Stimulated activated CD4-positive, alpha-beta T cell treated with anti-CD3 and anti-CD28 coated beads, Interleukin-15, amount 100 ng/mL, for 48 hours (primary cell): ENCODE data around the gene FUT9.

Experiments used
- DNase-seq, 2 donors: peaks; one replicate each; pipeline ENCODE4 v3.0.0-alpha.2; 2020; ENCODE audit warnings: low read depth in 2 of 2

FUT9 gene

DNA sequence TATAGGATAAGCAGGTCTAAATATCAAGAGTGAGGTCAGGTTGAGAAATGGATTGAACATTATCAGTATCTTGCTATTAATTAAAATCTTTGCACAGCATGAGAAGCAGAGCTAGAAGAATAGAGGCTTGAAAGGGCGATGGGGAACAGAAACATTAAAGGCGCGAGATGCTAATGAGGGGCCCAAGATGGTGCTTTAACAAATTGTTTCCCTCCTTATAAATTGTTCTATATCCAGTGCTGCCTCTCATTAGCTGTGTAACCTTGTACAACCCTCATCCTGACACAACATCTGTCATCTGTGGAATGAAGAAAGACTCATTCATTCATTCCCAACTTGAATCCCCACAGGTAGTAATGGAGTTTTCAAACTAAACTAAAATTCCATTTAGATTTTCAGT, 57.8 kb downstream of the FUT9 start:
- DNase-seq = no peak

DNA sequence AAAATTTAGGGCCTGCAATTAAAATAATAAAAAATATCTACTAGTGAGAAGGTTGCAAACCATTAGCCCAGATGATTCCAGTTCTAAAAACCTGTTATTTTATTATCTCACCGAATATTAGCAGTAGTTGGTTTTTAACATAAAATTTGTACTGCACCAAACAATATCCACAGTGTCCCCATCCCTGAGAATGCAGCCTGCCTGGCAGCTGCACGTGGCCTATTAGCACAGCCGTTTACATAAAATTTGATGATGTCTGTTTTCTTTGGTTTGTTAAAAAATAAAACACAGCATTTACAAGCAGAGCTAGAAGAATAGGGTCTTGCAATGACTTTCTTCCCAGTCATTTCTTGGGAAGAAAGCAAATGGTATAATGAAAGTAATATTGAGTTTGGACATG, 58.2 kb downstream of the FUT9 start:
- DNase-seq = no peak

DNA sequence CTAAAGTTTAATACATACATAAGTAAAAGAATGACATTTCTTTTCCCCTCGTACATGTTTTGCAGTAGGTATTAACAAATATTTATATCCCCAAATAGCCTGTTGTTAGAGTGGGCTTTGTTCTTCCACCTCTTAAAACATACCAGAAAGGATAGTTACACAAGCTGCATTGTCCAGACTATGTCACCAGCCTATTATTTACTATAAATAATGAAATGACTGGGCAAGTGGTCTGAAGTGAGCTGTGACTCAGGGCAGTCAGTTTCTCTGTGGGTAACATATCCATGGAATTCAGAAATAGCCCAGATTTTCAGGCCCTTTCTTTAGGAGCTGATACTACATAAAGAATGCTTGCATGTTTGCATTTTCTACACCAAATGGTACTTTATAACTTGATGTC, 60.1 kb downstream of the FUT9 start:
- DNase-seq = no peak

DNA sequence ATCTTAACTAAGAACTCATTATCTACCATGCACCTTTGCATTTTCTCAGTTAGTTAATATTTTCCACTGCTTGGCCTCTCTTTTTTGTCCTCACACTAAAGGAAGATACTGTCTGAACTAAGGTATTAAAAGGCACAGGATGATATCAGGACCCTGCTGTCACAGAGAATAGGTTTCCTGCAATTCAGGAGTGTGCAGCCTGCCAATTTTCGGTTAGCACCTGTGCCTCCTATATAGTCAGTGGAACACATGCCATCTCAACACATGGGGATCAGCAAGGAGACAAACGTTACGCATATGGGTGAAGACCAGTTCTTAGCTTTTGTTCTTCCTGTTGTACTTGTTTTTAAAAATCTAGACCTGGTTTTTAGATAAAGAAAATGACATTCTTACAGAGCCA, 71.0 kb downstream of the FUT9 start:
- DNase-seq = no peak

DNA sequence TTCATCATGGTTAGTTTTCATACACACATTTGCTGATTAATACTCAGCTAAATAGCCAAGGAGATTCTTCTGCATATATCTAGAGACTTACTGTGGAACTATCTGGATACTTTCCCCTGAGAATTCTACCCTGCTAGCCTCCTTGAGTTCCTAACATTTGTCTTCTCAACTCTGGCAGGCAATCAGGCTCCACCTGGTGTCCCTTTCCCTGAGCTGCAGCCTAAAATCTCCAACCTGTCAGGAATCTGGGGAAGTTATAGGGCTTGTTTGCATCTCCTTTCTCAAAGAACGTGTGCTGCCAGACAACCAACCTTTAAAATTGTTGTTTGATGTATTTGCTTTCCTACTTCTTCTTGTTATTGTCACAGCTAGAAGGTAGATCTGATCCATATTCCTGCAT, 73.4 kb downstream of the FUT9 start:
- no peak for DNase-seq

DNA sequence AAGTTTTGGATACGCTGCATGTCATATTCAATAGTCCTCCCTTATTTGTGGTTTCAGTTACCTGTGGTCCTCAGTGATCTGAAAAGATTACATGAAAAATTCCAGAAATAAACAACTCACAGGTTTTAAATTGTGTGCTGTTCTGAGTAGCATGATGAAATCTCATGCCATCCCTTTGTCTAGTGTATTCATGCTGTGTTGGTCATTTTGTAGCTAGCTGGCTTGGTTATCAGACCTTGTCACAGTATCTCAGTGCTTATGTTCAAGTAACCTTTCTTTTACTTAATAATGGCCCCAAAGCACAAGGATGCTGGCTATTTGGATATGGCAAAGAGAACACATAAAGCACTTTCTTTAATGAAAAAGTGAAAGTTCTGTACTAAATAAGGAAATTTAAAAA, 78.3 kb downstream of the FUT9 start:
- DNase-seq = no peak

DNA sequence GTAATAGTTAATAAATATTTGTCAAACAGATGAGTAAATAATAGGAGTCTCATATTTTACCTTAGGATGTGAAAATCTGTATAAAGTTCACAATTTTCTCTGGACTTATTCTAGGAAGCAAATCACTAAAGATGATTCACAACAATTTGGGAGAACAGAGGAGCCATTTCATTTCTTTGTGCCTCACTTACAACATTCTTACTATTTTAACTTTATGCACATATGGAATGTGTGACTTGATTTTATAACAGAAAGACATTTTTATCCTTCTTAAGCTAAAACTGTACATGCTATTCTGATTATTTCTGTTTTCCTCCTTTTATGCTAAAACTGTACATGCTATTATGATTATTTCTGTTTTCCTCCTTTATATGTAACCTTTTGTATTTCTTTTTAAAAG, 83.3 kb downstream of the FUT9 start:
- DNase-seq = no peak

DNA sequence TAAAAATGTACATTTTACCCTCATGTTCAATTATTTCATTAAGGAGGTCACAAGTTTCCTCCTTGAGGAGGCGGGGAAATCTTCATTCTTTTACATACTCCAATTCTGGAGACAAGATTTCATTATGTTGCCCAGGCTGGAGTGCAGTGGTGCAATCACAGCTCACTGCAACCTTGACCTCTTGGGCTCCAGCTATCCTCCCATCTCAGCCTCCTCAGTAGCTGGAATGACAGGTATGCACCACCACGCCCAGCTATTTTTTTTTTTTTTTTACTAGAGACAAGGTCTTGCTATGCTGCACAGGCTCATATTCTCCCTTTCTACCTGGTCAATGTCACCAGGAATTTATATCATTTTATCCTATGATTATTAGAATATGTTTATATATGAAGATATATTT, 85.8 kb downstream of the FUT9 start:
- DNase-seq = no peak

DNA sequence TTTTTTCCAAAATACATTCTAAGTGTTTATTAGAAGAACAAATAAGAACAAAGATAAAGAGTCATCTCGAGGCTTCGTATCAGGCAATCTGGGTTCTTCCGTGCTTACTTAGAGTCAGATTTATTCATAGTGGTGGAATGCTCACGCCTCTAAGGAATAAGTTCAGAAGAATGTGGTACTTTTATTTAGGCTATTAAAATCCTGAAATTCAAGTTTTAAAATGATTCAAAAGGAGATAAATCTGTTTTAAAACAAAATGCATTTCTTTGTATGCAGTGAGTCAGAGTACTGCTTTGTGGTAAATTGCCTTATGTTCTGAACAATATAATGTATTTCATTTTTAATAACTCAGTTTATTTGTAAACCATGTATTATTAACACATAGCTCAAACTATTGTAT, 89.1 kb downstream of the FUT9 start:
- no peak for DNase-seq

DNA sequence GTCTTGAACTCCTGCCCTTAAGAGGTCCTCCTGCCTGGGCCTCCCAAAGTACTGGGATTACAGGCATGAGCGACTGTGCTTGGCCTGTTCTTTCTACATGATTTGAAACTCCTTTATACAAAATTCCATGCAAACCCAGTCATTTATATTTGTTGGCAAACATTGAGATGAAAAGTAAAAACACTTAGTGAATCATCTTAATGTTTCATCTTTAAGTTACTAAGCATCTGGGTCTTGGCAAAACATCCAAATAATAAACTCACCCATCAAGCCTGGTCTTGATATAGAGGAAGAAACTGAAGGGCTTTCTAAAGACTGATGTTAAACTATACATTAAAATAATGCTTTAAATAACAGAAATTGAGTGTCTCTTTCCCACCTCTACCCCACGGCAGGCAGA, 95.1 kb downstream of the FUT9 start:
- no peak for DNase-seq

DNA sequence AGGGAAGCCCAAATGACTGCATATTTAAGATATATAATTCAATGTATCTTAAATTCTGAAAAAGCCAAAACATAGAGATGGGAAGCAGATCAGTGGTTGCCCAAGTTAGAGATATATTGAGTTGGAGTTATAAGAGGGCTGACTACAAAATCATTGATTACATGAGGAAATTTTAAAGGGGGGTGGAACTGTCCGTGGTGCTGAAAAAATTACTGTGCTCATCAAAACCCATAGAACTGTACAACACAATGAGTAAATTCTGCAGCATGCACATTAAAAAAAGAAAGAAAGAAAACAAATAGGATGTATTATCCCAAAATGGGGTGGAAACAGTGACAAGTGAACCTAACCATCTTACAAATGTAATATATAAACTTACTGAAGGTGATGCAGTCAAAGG, 100.9 kb downstream of the FUT9 start:
- DNase-seq = no peak

DNA sequence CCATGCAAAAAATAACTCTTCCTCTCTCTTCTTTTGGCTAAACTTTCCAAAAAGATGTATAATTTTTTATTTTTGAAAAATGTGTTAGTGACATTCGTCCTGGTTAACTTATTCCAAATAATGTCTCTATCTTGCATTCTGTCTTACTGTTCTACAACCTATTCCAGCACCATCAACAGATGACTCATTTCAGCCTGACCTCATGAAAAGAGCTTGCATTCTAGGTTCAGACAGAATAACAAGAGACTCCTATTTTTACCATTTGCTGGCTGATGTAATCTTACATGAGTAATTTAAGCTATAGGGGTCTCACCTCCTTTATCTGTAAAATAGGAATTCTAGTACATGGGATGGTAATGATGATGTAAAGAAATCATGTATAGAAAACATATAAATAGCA, 109.0 kb downstream of the FUT9 start:
- no peak for DNase-seq

DNA sequence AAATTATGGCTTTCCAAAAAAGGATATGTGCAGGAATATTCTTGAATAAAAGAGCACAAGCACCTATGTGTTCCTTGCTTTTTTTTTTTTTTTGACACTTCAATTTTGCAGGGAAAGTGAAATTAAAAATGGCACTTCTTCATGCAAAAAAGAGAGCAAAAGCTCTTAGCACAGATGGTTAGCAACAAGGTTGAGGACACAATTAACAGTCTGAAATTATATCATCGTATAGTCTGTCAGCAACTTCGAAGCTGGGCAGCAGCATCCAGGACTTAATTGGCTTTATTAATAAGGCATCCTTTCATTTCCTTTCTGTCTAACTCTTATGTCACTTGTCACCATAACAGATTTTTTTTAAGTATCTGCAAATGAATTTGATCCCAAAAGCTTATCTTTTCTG, 122.6 kb downstream of the FUT9 start:
- no peak for DNase-seq

DNA sequence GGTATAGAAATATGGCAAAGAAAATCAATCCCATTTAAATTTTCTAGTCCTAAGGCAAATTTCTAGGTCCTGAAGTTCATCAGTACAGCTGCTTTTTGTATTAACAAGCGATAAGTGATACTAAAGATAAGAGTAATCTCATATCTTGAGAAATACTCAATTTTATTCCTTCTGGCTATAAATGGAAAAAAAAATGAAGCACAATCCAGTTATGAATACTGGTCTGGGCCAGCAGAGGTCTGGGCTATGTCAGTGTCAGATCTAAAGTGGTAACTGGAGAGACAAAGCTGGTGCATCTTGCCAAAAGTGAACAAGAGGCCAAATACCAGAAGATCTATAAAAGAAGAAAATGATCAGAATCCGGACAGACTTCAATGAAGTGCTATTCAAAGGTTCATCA, 126.4 kb downstream of the FUT9 start:
- no peak for DNase-seq

DNA sequence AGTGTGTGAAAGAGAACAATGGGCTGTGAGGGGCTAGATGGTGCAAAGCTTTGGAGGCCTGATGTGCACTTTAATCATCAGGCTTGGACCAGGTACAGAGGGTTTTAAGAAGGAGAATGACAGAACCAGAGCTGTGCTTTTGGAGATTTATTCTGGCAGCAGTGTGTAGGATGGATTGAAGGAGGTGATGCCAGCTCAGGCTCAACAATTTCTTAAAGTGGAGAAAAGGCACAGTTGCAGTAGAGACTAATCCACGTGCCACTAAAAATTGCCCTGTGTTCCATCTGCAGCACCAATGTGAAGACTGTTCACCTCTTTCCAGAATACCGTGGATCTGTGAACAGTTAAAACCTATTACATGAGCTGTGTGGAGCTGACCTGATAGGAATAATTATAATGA, 134.7 kb downstream of the FUT9 start:
- no peak for DNase-seq

DNA sequence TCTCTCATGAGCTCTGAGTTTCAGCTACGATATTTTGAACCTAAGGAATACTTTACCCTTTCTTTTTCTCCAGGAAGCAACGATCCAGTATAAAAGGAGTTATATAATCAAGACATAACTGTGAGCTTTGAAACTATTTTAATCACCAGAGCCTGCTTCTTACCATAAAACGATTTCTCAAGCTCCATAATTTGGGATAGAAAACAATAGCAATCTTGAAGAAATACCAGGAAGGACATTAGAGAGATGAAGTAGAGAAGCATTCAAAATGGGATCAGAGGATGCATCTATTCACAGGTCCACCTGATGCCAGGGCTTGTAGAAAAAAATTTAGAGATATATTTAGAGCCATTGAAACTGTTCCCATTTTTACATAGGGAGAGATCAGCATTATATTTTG, 135.9 kb downstream of the FUT9 start:
- no peak for DNase-seq

DNA sequence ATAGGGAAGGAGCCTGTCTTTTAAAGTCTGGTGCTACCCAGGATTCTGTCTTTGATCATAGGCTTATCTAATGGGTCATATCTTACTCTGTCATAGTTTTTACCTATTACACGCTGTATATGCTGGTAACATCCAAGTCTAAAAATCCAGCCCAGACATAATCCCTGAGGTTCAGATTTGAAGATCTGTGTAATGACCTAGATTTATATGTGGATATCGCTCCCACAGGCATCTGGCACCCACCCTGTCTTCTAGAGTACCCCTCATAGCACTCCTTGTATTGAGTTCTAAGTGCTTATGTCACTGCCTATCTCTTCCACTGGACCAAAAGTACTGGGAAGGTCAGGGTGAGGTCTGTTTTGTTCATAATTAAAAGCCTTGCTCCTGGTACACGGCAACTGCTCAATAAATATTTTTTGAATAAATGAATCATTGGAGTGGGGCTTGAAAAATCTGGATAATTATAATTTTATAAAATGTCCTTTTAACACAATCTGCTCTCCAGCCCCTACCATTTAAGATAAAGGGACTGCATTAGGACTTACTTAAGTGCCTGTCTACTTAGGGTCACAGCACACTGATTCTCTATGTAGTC, 136.4 kb downstream of the FUT9 start:
- DNase-seq = no peak

DNA sequence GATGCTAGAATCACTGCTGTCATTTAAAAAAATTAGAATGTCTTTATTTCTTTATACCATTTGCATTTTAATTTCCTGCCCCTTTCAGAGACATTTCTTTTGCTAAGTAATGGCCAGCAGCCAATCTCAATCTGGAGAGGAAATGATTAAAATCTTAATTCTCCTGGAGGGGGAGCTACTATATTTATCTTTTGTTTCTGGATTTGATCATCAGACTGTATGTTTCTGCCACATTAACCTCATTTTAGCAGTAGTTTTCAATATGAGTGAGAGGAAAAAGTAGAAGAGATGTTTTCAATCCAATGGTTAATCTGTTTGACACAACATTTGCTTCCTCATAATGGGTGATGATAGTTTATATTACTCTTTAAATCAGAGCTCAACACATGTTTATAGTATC, 138.0 kb downstream of the FUT9 start:
- DNase-seq = no peak

DNA sequence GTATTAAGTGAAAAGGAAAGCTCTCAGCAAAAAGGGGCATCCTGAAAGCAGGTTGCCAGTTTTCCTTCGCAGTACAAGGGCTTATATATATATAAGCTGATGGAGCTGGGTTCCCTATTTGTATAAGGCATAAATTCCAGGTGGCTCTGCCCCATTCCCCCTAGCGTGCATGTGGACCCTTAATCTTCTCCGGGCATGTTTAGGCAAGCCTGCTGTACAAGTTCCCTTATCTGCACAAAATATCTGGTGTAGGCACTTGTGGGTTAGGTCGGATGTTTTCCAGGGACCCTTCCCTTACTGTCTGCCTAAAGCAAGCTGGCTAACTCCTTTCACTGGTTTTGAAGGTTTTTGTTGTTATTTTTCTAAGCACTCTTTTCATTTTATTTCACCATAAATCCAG, 140.7 kb downstream of the FUT9 start:
- DNase-seq = no peak

DNA sequence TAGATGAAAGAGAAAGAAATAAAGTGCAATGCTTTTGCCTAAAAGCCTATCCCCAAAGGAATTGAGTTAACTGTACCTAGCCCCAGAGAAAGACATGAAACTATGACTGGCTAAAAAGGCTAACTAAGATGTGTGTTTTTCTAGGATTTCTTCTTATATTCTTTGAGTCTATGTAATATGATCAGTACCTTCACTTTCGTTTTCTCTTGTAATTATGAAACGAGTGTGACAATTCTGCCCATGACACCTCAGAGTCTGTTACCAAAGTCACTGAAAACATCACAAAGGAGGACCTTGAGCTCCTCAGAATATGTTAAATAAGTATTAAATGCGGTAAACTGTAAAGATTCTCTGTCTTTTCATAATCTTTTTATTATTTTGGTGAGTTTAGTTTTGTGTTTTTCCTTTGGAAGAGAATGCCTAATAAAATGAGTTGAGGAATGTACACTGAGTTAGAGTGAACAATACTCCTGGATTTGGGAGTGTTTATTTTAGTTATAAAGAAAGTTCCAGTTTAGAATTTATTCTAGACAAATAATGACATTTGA, 141.3 kb downstream of the FUT9 start:
- no peak for DNase-seq

DNA sequence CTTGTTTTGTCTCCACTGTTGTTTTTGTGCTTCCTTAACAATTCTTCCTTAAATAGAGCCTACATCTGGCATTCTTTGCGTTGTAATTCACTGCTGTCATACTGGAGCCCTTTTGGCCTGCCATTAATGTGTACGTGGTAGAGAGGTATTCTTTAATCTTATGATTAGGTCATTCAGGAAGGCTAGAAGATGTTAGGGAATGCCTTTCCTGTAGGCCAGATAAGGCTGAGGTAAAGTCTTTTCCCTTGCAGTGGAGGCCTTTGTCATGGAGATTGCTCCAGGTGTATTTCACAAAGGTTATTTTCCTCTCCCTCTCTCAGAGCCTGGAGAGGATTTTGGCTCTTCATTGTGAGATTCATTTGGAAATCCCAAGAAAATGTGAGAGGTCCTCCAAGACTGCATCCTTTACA, 146.9 kb downstream of the FUT9 start:
- DNase-seq = no peak

DNA sequence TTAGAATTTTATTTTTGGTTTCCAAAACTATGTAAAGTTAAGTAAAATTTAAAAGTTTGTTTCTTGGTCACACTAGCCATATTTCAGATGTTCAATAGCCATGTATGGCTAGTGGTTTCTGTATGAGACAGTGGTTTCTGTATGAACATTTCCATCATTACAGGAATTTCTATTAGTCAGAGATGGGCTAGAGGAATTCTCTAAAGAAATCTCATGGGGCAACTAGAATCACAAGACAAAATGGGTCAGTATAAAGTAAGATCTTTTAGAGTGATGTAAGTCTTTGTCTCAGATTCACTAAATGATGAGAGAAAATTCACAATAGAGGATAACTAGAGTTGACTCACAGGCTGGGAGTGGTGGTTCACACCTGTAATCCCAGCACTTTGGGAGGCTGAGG, 149.0 kb downstream of the FUT9 start:
- no peak for DNase-seq

DNA sequence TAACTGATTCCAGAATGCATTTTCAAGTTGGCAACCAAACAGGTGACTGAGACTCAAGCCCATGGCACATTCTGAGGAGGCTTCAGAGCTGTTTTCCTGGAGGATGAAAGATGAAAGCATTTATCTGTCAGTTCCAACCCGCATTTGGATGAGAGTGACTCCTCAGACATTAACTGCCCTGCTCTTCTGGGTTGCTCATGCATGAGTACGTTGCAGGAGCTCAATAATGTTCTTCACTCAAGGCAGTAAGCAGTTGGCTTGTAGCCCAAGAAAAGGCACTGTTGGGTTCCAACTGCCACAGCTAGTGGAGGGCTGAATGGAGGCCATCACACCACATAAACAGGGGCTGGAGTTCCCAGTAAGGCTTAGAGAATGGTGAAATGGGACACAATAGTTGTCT, 155.3 kb downstream of the FUT9 start:
- DNase-seq = no peak

DNA sequence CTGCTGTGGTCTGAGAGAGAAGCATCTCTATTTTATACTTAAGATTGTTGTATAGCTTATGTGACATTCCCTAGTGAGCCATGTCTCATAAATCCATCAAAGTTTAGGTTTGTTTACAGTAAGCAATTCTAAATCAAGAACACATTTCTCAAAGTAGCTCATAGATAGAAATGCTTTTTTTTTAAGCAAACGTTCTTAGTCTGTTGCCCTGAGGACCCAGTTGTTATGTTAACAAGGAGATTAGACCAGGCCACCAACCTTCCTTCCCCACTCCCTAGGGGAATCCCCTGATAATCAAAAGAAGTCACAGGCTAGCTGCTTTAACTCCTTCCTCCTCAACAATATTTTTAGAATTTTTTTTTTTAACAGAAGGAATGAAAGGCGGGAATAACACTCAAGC, 169.0 kb downstream of the FUT9 start:
- no peak for DNase-seq

DNA sequence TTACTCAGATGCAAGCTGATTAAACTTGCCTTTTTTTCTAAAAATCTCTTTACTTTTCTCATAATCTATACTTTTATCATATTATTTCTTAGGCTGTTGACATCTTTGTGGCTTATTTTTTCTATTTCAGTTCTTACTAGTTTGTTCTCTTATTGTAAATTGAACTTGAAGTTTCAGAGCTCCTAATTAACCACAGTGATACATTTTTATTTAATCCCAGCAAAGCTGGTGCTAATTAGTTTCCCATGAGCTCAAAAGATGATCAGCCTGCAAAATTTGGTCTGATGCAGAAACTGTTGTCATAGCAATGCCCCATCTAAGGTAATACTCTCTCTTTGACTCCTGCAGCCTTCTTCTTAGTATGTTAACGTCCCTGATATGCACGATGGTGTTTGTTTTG, 170.3 kb downstream of the FUT9 start:
- no peak for DNase-seq
